ENCODE measurements around the gene GPR141. TPM values are rescaled to one million over a fixed set of nuclear protein-coding genes. Genes with fewer than 3 reads are reported as not detected.

Gene GPR141
- polyA plus RNA-seq, 1 donor (not counting 4 experiments of a cell fraction or from before 2014, with no cell fraction given) = not detected

- Histone ChIP-seq H3K9me3 (ENCODE audit: control insufficient read depth, low read depth, low read length) (no peaks in the 10 kb centered on the region), H3K36me3 (ENCODE audit: control insufficient read depth in 2 of 2, extremely low read depth in 1 of 2, insufficient read depth in 2 of 2, low read length in 2 of 2) (no peaks in the 10 kb centered on the region), H3K4me2 (ENCODE audit: control insufficient read depth, extremely low read depth, insufficient read depth, low read depth, low read length) (no peak overlapping the region), H3K9ac (ENCODE audit: control insufficient read depth, extremely low read depth, insufficient read depth, low read length) (no peak overlapping the region), H2AFZ (ENCODE audit: control insufficient read depth, low read length) (no peak overlapping the region), H3K79me2 (ENCODE audit: control insufficient read depth, insufficient read depth, low read length) (no peaks in the 10 kb centered on the region), H3K27me3 (ENCODE audit: control insufficient read depth, extremely low read depth, insufficient read depth, low read length) (no peaks in the 10 kb centered on the region), H3K4me3 (ENCODE audit: control insufficient read depth in 2 of 3, extremely low read depth in 1 of 3, insufficient read depth in 2 of 3, low read depth in 1 of 3, low read length in 3 of 3) (no peak overlapping the region), H3K27ac (ENCODE audit: control insufficient read depth, insufficient read depth, low read length) (no peak overlapping the region), H3K9me1 (ENCODE audit: control insufficient read depth, extremely low read depth, insufficient read depth, low read length) (no peaks in the 10 kb centered on the region), H4K20me1 (ENCODE audit: control insufficient read depth, extremely low read depth, insufficient read depth, low read length) (no peaks in the 10 kb centered on the region), H3K4me1 (ENCODE audit: control insufficient read depth, extremely low read depth, insufficient read depth, low read length) (no peaks in the 10 kb centered on the region)
- DNase-seq (ENCODE audit: low read depth, low spot score) (no peak), FAIRE-seq (no peak)
- TF ChIP-seq CTCF (optimal IDR thresholded peaks at IDR 0.05 in 1 of 3, IDR thresholded peaks at IDR 0.05 in 1 of 3, conservative IDR thresholded peaks at IDR 0.05 in 1 of 3; ENCODE audit: extremely low read depth in 1 of 3, insufficient read depth in 2 of 3, low read length in 3 of 3) = no peak
- TF ChIP-seq EZH2 (IDR thresholded peaks at IDR 0.05; ENCODE audit: low read length) = no peak
- dilution Hi-C loops (cut with MboI; ENCODE audit: extremely low pct_ligation_motif_present, low sequenced_read_pairs) = no loop called here
Observed at GRCh38 chr7:37671876-37672275, 11.7 kb upstream of the GPR141 start.

- DNase-seq (ENCODE audit: low read depth, low spot score) (no peak), FAIRE-seq (no peak)
- Histone ChIP-seq H3K9me1 (ENCODE audit: control insufficient read depth, extremely low read depth, insufficient read depth, low read length) (no peaks in the 10 kb centered on the region), H3K27ac (ENCODE audit: control insufficient read depth, insufficient read depth, low read length) (no peak overlapping the region), H3K79me2 (ENCODE audit: control insufficient read depth, insufficient read depth, low read length) (no peaks in the 10 kb centered on the region), H3K4me1 (ENCODE audit: control insufficient read depth, extremely low read depth, insufficient read depth, low read length) (no peaks in the 10 kb centered on the region), H3K9me3 (ENCODE audit: control insufficient read depth, low read depth, low read length) (no peaks in the 10 kb centered on the region), H3K27me3 (ENCODE audit: control insufficient read depth, extremely low read depth, insufficient read depth, low read length) (no peaks in the 10 kb centered on the region), H3K4me2 (ENCODE audit: control insufficient read depth, extremely low read depth, insufficient read depth, low read depth, low read length) (no peak overlapping the region), H4K20me1 (ENCODE audit: control insufficient read depth, extremely low read depth, insufficient read depth, low read length) (no peaks in the 10 kb centered on the region), H3K4me3 (ENCODE audit: control insufficient read depth in 2 of 3, extremely low read depth in 1 of 3, insufficient read depth in 2 of 3, low read depth in 1 of 3, low read length in 3 of 3) (no peak overlapping the region), H2AFZ (ENCODE audit: control insufficient read depth, low read length) (no peak overlapping the region), H3K36me3 (ENCODE audit: control insufficient read depth in 2 of 2, extremely low read depth in 1 of 2, insufficient read depth in 2 of 2, low read length in 2 of 2) (no peaks in the 10 kb centered on the region), H3K9ac (ENCODE audit: control insufficient read depth, extremely low read depth, insufficient read depth, low read length) (no peak overlapping the region)
- no peak for TF ChIP-seq CTCF (optimal IDR thresholded peaks at IDR 0.05 in 1 of 3, IDR thresholded peaks at IDR 0.05 in 1 of 3, conservative IDR thresholded peaks at IDR 0.05 in 1 of 3; ENCODE audit: extremely low read depth in 1 of 3, insufficient read depth in 2 of 3, low read length in 3 of 3)
- TF ChIP-seq EZH2 (IDR thresholded peaks at IDR 0.05; ENCODE audit: low read length) = no peak
- dilution Hi-C loops (cut with MboI; ENCODE audit: extremely low pct_ligation_motif_present, low sequenced_read_pairs) = no loop called here
Observed at GRCh38 chr7:37672926-37673325, 10.6 kb upstream of the GPR141 start.

Data from keratinocyte (primary cell).